Spleen (tissue), 7 donors: ENCODE measurements around the gene JARID2.

Experiments used
- POLR2A ChIP-seq, 3 donors: fragments of 450-650 bp; IDR thresholded peaks; one replicate each; pipeline ENCODE4 v1.5.1; 2017; ENCODE audit warnings: antibody characterized with exemption in 3 of 3, mild to moderate bottlenecking in 1 of 3
- POLR2AphosphoS5 ChIP-seq, 3 donors: sonication (generic); formaldehyde crosslinking; IDR thresholded peaks; one replicate each; pipeline ENCODE4 v1.5.1; 2017; ENCODE audit warnings: antibody characterized with exemption in 3 of 3
- TF ChIP-seq, protein P1 (sequence below), 11 experiments: fragments of 200-600 bp in 7 of 11; fragments of 450-650 bp in 4 of 11; sonication (generic) in 4 of 11; IDR thresholded peaks in 8 of 11; conservative IDR thresholded peaks in 3 of 11; 1 replicate in 7 of 11; 2 replicates in 4 of 11; pipeline versions ENCODE4 v1.4.0 to v1.8.0; 2016 to 2021; ENCODE audit warnings: antibody characterized with exemption in 11 of 11, inconsistent platforms in 4 of 11, mild to moderate bottlenecking in 1 of 11
- donor health status: DM: no; HTN: no; CAD: no; lungs with moderate emphysema.
- donor health status: DM: no; HTN: no; CAD: no.
- donor health status: DM: no; HTN: no; CAD: no.

DNA sequence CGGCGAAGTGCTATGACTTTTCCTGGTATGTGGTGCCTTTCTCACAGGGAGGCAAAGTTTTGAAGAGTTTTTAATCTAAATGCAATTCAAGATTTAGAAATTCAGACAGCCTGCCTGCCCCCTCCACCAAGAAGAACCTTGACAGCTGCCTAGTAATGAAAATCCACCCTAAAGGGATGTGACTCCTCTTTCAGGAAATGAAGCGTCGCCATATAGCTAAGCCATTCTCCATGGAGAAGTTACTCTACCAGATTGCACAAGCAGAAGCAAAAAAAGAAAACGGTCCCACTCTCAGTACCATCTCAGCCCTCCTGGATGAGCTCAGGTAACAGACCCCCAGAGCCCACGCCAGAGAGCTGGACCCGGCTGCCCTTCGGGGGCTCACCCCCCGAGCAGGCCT, 266.9 kb downstream of the JARID2 start:
- TF ChIP-seq POLR2AphosphoS5 (IDR thresholded peaks at IDR 0.05) (no peak), POLR2A (IDR thresholded peaks at IDR 0.05) (no peak)
- TF ChIP-seq, protein P1, sequence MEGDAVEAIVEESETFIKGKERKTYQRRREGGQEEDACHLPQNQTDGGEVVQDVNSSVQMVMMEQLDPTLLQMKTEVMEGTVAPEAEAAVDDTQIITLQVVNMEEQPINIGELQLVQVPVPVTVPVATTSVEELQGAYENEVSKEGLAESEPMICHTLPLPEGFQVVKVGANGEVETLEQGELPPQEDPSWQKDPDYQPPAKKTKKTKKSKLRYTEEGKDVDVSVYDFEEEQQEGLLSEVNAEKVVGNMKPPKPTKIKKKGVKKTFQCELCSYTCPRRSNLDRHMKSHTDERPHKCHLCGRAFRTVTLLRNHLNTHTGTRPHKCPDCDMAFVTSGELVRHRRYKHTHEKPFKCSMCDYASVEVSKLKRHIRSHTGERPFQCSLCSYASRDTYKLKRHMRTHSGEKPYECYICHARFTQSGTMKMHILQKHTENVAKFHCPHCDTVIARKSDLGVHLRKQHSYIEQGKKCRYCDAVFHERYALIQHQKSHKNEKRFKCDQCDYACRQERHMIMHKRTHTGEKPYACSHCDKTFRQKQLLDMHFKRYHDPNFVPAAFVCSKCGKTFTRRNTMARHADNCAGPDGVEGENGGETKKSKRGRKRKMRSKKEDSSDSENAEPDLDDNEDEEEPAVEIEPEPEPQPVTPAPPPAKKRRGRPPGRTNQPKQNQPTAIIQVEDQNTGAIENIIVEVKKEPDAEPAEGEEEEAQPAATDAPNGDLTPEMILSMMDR (IDR thresholded peaks at IDR 0.05 in 8 of 11, conservative IDR thresholded peaks at IDR 0.05 in 3 of 11): no peak
